Stimulated activated effector memory CD8-positive, alpha-beta T cell treated with anti-CD3 and anti-CD28 coated beads, Interleukin-12 subunit alpha, Interleukin-12 subunit beta, amount 100 ng/mL, for 72 hours (primary cell): Measurements from ENCODE around the gene HID1.
"Not testable (repeated sequence)": the region's sequence is repeated elsewhere in the genome, so short reads cannot be mapped to it uniquely, and the experiment has no call there.

Experiments
- ATAC-seq: fragments of 150-1000 bp; cut with Tn5 transposase; 2 replicates; pipeline ENCODE4 v1.10.0; 2021
- DNase-seq, 2 donors: peaks; one replicate each; pipeline ENCODE4 v3.0.0; 2021 to 2022; ENCODE audit warnings: low spot score in 2 of 2
- H3K27ac Mint-ChIP-seq: one replicate; pipeline ENCODE4 v1.8.0; 2022; ENCODE audit warnings: mild to moderate bottlenecking, mixed read lengths
- H3K36me3 Mint-ChIP-seq: one replicate; pipeline ENCODE4 v1.8.0; 2022; ENCODE audit warnings: mild to moderate bottlenecking, mixed read lengths
- H3K4me1 Mint-ChIP-seq: one replicate; pipeline ENCODE4 v1.8.0; 2022; ENCODE audit warnings: mixed read lengths
- H3K4me3 Mint-ChIP-seq: one replicate; pipeline ENCODE4 v1.8.0; 2022; ENCODE audit warnings: mild to moderate bottlenecking, mixed read lengths
- H3K9me3 Mint-ChIP-seq: one replicate; pipeline ENCODE4 v1.8.0; 2022; ENCODE audit warnings: mixed read lengths

Gene HID1

DNA sequence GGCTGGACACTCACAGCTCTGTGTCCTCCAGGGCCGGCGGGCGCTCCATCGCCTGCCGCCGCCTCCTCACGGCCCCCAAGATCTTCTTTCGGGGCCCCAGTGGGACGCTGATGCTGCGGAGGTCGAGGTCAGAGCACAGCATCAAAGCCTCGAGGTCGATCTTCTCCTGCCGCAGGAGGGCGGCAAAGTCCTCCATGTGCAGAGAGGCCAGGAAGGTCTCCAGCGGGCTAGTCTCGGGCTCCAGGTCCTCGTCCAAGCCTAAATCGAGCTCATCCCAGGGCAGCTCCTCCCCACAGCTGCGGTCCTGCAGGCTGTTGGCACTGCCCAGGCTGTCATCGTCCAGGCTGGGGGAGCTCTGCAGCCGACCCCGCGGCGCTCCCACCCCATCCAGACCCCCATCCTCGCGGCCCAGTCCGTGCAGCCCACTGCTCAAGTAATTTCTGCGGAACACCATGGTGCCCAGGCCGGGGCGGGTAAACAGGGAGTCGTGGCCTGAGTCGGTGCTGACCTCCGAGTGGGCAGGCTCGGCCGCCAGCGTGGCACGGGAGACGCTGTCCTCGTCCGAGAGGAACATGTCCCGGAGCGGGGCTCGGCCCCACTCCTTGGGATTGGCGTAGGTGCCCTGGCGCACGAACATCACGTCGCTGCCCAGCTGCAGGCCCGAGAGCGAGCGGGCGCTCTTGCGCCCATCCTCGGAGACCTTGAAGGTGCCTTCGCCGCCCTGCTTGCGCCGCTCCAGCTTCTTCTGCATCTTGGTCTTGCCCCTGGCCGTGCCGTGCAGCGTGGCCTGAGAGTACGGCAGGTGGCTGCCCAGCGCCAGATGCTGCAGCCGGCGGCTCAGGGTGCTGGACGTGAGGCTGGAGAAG lies 52.9 kb downstream of the HID1 start:
- no peaks in the 10 kb centered on the region for H3K36me3 Mint-ChIP-seq
- ATAC-seq (no peak), DNase-seq (no peak)
- peaks cover 13% of the 10 kb centered on the region for H3K4me1 Mint-ChIP-seq
- H3K9me3 Mint-ChIP-seq: no peaks in the 10 kb centered on the region
- H3K4me3 Mint-ChIP-seq: no peak overlapping the region
- H3K27ac Mint-ChIP-seq: no peak overlapping the region

DNA sequence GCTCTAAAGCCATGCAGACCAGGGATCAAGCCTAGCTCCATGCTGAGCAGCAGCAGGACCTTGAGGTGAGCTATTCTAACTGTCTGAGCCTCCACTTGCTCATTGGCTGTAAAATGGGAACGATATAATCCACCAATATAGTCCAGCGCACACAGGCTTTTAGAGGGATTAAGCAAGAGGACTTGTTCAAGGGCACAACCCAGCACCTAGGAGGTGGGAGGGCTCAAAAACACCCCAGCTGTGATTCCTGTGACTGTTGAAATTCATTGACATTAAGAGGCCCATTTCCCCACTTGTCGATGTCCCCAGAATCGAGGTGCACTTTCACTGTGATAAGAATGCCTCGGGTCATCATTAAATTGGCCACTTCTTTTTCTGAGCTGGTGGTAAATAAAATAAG lies 53.7 kb downstream of the HID1 start:
- H3K9me3 Mint-ChIP-seq: no peaks in the 10 kb centered on the region
- no peak overlapping the region for H3K27ac Mint-ChIP-seq
- ATAC-seq: no peak
- H3K4me1 Mint-ChIP-seq: peaks cover 6% of the 10 kb centered on the region
- H3K4me3 Mint-ChIP-seq: no peak overlapping the region
- no peak for DNase-seq
- no peaks in the 10 kb centered on the region for H3K36me3 Mint-ChIP-seq

DNA sequence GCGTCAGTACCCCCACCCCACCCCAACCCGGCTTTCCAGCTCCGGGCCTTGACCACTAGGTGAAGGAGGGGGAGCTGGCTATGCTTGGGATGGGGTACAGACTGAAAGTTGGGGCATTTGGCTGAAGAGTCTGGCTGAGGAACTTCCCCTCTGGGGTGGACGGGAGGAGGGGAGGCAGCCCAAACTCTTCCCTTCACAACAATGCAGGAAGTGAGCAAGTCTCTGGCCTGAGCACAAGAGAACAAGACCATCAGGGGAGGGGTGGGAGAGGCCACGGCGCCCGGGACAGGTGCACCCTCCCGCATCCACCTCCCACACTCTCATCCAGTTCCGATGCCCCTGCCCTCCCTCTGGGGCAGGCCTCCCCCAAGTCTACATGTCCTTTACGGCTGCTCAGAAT lies 55.1 kb downstream of the HID1 start:
- ATAC-seq: no peak
- no peak overlapping the region for H3K27ac Mint-ChIP-seq
- no peaks in the 10 kb centered on the region for H3K9me3 Mint-ChIP-seq
- no peak overlapping the region for H3K4me3 Mint-ChIP-seq
- no peak for DNase-seq
- H3K36me3 Mint-ChIP-seq: no peaks in the 10 kb centered on the region
- peaks cover 2% of the 10 kb centered on the region for H3K4me1 Mint-ChIP-seq

DNA sequence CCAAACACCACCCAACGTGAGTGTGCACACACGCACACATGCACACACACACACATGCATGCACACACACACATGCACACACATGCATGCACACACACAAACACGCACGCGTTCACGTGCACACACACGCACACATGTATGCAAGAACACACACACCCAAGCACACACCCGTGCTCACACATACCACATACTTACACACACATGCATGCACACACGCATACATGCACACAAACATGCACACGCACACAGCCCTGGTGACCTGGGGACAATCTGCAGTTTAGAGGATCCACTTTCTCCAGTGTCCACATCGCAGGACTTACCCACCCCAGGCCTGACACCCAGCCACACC lies 55.7 kb downstream of the HID1 start:
- H3K9me3 Mint-ChIP-seq: no peaks in the 10 kb centered on the region
- H3K4me3 Mint-ChIP-seq: no peak overlapping the region
- ATAC-seq (no peak), DNase-seq (no peak)
- no peak overlapping the region for H3K27ac Mint-ChIP-seq
- H3K36me3 Mint-ChIP-seq: no peaks in the 10 kb centered on the region
- no peaks in the 10 kb centered on the region for H3K4me1 Mint-ChIP-seq

DNA sequence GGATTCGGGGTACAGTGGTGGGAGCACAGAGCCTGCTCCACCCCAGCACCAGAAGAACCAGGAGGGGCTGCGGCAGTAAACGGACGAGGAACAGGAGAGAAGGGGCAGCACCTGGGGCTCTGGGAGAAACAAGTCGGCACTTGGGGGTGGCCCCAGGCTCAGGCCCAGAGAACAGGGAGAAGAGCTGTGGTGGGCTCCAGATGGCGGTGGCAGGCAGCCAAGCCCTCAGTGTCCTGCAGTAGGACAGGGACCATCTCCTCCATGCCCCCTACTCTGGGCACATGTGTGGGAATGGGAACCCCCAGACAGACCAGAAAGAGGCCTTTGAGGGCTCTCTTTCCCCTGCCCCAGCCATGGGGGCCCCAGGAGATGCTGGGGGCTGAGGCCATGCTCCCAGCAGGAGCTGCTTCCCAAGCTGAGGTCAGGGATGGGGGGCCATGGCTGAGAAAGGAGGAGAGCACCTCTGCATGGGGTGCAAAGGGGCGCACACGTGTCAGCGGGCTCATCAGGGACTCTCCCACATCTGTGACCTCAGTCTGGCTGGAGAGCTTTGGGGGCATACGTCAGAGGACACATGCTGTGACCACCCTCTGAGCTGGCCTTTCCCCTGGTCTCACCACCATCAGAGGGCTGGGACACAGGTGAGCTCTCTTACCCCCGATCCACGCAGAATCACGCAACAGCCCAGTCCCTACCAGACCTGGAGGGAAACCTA lies 56.3 kb downstream of the HID1 start:
- no peak for DNase-seq
- H3K9me3 Mint-ChIP-seq: no peaks in the 10 kb centered on the region
- no peaks in the 10 kb centered on the region for H3K36me3 Mint-ChIP-seq
- ATAC-seq: no peak
- H3K4me3 Mint-ChIP-seq: no peak overlapping the region
- H3K27ac Mint-ChIP-seq: no peak overlapping the region
- no peaks in the 10 kb centered on the region for H3K4me1 Mint-ChIP-seq

DNA sequence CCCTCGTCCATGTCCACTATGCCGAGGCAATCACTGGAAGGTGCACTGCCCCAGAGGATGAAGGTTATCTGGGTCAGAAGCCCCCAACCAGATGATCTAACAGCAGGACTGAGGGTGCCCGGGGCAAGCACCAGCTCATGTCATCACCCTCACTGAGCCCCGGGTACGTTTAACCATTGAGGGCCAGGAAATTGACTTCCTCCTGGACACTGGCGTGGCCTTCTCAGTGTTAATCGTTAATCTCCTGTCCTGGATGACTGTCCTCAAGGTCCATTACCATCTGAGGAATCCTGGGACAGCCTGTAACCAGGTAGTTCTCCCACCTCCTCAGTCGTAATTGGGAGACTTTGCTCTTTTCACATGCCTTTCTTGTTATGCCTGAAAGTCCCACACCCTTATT lies 61.1 kb downstream of the HID1 start:
- not testable (repeated sequence) for H3K4me3 Mint-ChIP-seq, H3K27ac Mint-ChIP-seq, H3K9me3 Mint-ChIP-seq, H3K36me3 Mint-ChIP-seq, DNase-seq, H3K4me1 Mint-ChIP-seq, ATAC-seq

DNA sequence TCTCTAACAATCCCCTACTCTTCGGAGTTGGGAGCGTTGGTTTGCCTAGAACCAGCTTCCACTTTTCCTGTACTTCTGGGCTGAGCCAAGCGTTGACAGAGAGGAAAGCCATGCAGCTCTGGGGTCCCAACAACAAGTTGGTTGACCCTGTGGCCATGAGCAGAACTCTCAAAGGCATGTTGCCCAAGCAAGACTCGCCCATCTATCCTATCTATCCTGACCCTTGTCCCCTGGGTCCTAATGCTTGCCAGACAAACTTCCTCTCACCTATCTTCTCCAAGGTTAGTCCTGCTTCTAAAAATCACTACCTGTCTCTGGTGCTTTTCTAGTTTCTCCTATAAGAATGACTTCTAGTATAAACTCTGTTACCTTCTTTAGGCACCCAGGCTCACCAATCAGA lies 63.5 kb downstream of the HID1 start:
- H3K4me1 Mint-ChIP-seq, H3K36me3 Mint-ChIP-seq, H3K9me3 Mint-ChIP-seq: not testable (repeated sequence)

DNA sequence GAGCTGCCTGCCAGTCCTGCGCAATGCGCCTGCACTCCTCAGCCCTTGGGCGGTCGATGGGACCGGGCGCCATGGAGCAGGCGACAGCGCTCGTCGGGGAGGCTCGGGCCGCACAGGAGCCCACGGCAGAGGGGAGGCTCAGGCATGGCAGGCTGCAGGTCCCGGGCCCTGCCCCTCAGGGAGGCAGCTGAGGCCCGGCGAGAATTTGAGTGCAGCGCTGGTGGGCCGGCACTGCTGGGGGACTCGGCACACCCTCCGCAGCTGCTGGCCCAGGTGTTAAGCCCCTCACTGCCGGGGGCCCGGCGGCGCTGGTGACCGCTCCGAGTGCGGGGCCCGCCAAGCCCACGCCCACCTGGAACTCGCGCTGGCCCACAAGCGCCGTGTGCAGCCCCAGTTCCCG lies 65.5 kb downstream of the HID1 start:
- Mint-ChIP-seq H3K4me3 (no peak overlapping the region), H3K36me3 (no peaks in the 10 kb centered on the region), H3K4me1 (no peaks in the 10 kb centered on the region), H3K27ac (no peak overlapping the region), H3K9me3 (no peaks in the 10 kb centered on the region)
- no peak for ATAC-seq
- no peak for DNase-seq

More for the DNA sequence above, 63.5 kb downstream of the HID1 start:
- DNase-seq, H3K27ac Mint-ChIP-seq, ATAC-seq, H3K4me3 Mint-ChIP-seq: not testable (repeated sequence)

DNA sequence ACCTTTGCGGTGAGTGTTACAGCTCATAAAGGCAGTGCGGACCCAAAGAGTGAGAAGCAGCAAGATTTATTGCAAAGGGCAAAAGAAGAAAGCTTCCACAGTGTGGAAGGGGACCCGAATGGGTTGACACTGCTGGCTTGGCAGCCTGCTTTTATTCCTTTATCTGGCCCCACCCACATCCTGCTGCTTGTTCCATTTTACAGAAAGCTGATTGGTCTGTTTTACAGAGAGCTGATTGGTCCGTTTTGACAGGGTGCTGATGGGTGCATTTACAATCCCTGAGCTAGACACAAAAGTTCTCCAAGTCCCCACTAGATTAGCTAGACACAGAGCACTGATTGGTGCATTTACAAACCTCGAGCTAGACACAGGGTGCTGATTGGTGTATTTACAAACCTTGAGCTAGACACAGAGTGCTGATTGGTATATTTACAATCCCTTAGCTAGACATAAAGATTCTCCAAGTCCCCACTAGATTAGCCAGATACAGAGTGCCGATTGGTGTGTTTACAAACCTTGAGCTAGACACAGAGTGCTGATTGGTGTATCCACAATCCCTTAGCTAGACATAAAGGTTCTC lies 66.3 kb downstream of the HID1 start:
- DNase-seq, H3K36me3 Mint-ChIP-seq, H3K9me3 Mint-ChIP-seq, H3K4me1 Mint-ChIP-seq, H3K27ac Mint-ChIP-seq, ATAC-seq, H3K4me3 Mint-ChIP-seq: not testable (repeated sequence)

DNA sequence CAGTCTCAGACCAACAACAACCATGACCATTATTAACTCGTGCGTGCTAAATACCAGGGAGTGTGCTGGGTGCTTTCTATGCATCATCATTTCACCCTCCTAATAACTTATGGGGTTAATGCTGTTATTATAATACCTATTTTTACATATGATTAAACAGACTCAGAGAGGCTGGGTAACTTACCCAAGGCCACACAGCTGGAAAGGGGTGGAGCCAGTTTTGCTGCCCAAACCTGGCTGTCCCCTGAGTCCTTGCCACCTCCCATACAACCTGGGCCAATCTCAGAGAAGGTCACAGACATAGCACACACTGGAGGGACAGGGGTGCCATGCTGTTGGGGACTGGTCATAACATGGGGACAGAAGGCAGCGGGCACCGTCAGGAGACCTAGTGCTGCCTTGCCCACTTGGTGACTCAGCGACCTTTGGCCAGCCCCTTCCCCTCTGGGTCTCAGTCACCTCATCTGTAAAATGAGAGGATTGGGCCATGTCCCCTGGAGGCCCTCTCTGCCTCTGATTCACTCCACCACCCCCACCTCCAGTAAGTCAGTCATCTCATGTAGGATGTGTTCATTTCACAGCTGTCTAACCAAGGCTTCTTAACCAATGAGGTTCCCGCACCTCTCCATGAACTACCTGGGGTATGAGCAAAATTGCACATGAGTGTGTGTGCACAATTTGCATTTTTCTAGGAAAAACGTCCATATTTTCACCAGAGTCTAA lies 67.7 kb downstream of the HID1 start:
- H3K4me3 Mint-ChIP-seq: no peak overlapping the region
- DNase-seq (no peak), ATAC-seq (peak; percentile 67)
- H3K27ac Mint-ChIP-seq: no peak overlapping the region
- H3K4me1 Mint-ChIP-seq: no peaks in the 10 kb centered on the region
- no peaks in the 10 kb centered on the region for H3K9me3 Mint-ChIP-seq
- no peaks in the 10 kb centered on the region for H3K36me3 Mint-ChIP-seq

DNA sequence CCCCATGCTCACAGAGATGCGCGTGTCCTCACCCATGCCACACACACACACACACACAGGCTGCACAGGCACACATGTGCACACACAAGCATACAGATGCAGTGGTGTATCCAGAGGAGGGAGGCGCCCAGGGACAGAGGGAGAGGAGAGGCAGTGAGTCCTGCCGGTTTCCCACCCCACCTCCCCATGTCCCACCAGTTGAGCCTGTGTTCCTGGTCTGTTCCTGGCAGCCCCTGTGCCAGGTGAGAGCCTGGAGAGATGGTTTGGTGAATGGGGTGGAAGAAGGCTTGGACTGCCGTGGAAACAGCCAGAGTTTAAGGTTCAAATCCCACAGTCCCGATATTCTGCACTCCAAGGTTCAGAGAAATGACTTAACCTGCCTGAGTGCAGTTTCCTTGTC lies 68.9 kb downstream of the HID1 start:
- H3K36me3 Mint-ChIP-seq: no peaks in the 10 kb centered on the region
- H3K4me3 Mint-ChIP-seq: no peak overlapping the region
- no peak for DNase-seq
- no peak overlapping the region for H3K27ac Mint-ChIP-seq
- no peaks in the 10 kb centered on the region for H3K9me3 Mint-ChIP-seq
- ATAC-seq: no peak
- H3K4me1 Mint-ChIP-seq: no peaks in the 10 kb centered on the region

DNA sequence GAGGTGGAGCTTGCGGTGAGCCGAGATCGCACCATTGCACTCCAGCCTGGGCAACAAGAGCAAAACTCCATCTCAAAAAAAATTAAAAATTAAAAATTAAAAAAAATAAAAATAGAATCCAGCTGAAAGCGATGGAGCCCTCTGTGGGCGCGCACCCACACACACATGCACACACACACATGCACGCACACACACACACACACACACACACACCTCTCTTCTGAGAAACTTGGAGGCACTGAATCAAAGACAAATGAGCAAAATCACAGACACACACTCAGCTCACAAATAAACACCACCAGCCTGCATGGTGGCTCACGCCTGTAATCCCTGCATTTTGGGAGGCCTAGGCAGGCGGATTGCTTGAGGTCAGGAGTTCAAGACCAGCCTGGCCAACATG lies 69.5 kb downstream of the HID1 start:
- ATAC-seq: no peak
- Mint-ChIP-seq H3K4me3 (no peak overlapping the region), H3K27ac (no peak overlapping the region), H3K36me3 (no peaks in the 10 kb centered on the region), H3K4me1 (no peaks in the 10 kb centered on the region), H3K9me3 (no peaks in the 10 kb centered on the region)
- DNase-seq: no peak

DNA sequence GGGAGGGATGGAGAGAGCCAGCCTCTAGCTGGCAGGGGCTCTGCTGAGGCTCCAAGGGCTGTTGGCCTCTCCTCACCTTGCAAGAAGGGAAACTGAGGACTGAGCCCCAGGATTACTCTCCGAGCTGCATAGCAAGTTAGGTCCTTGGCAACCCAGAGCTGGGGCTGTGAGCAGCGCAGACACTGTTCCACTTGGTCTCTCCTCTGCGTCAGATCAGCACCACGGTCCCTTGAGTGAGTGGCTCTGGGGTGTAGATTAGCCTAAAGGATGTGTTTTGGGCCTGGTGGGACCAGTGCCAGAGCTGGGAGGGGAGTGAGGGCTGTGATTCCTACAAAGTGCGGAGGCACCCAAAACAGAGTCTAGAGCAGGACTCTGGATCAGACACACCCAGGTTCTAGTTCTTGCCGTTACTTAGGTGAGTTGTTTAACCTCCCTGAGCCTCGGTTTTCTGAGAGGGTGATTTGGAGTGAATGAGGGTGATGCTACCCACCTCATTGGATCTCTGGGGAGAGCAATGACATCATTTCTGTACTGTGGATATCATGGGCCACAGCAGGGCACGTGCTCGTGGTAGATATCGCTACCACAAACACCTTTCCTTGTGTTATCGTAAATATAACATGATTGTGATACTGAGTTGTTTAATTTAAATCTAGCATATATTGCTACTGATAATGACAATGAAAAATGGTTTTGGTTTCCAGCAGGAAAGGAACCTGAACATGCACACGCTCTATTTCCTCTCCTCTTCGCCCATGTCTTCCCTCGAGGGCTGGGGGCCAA lies 71.0 kb downstream of the HID1 start:
- Mint-ChIP-seq H3K4me1 (no peaks in the 10 kb centered on the region), H3K9me3 (no peaks in the 10 kb centered on the region), H3K4me3 (no peak overlapping the region), H3K36me3 (no peaks in the 10 kb centered on the region), H3K27ac (no peak overlapping the region)
- ATAC-seq: no peak
- no peak for DNase-seq
